ENCODE results near the gene SPDL1.

The SPDL1 gene

GRCh38 chr5:169550227-169550626 lies 33.3 kb upstream of the SPDL1 start:
- in situ Hi-C loops (cut with MboI; ENCODE audit: low pct_unique_long_range_greater_than_20kb, low sequenced_read_pairs, unreplicated experiment) = no loop called here
- TF ChIP-seq CTCF (IDR thresholded peaks at IDR 0.05; ENCODE audit: extremely low read depth, insufficient read depth, missing control alignments) = no peak
- no peak for DNase-seq (ENCODE audit: low spot score)

- TF ChIP-seq CTCF (IDR thresholded peaks at IDR 0.05; ENCODE audit: extremely low read depth, insufficient read depth, missing control alignments) = no peak
- in situ Hi-C loops (cut with MboI; ENCODE audit: low pct_unique_long_range_greater_than_20kb, low sequenced_read_pairs, unreplicated experiment) = no loop called here
- DNase-seq (ENCODE audit: low spot score) = no peak
Observed at GRCh38 chr5:169551146-169551545, 32.4 kb upstream of the SPDL1 start.

- DNase-seq (ENCODE audit: low spot score) = no peak
- no peak for TF ChIP-seq CTCF (IDR thresholded peaks at IDR 0.05; ENCODE audit: extremely low read depth, insufficient read depth, missing control alignments)
- in situ Hi-C loops (cut with MboI; ENCODE audit: low pct_unique_long_range_greater_than_20kb, low sequenced_read_pairs, unreplicated experiment) = no loop called here
Observed at GRCh38 chr5:169551696-169552095, 31.9 kb upstream of the SPDL1 start.

- in situ Hi-C loops (cut with MboI; ENCODE audit: low pct_unique_long_range_greater_than_20kb, low sequenced_read_pairs, unreplicated experiment) = no loop called here
- TF ChIP-seq CTCF (IDR thresholded peaks at IDR 0.05; ENCODE audit: extremely low read depth, insufficient read depth, missing control alignments) = no peak
- DNase-seq (ENCODE audit: low spot score) = no peak
Observed at GRCh38 chr5:169554251-169554650, 29.3 kb upstream of the SPDL1 start.

- DNase-seq (ENCODE audit: low spot score) = no peak
- TF ChIP-seq CTCF (IDR thresholded peaks at IDR 0.05; ENCODE audit: extremely low read depth, insufficient read depth, missing control alignments) = no peak
- in situ Hi-C loops (cut with MboI; ENCODE audit: low pct_unique_long_range_greater_than_20kb, low sequenced_read_pairs, unreplicated experiment) = no loop called here
Observed at GRCh38 chr5:169557838-169558237, 25.7 kb upstream of the SPDL1 start.

- TF ChIP-seq CTCF (IDR thresholded peaks at IDR 0.05; ENCODE audit: extremely low read depth, insufficient read depth, missing control alignments) = no peak
- no peak for DNase-seq (ENCODE audit: low spot score)
- in situ Hi-C loops (cut with MboI; ENCODE audit: low pct_unique_long_range_greater_than_20kb, low sequenced_read_pairs, unreplicated experiment) = no loop called here
Observed at GRCh38 chr5:169561893-169562292, 21.7 kb upstream of the SPDL1 start.

- no peak for TF ChIP-seq CTCF (IDR thresholded peaks at IDR 0.05; ENCODE audit: extremely low read depth, insufficient read depth, missing control alignments)
- in situ Hi-C loops (cut with MboI; ENCODE audit: low pct_unique_long_range_greater_than_20kb, low sequenced_read_pairs, unreplicated experiment) = no loop called here
- no peak for DNase-seq (ENCODE audit: low spot score)
Observed at GRCh38 chr5:169563369-169563768, 20.2 kb upstream of the SPDL1 start.

Data from GM13977 (cell line).